GM13977 (cell line): ENCODE data around the gene TRIM2.

Source experiments
- DNase-seq: peaks from one replicate; pipeline ENCODE4 v3.0.0; 2012; ENCODE audit warnings: low spot score
- CTCF ChIP-seq: IDR thresholded peaks from 2 replicates; pipeline ENCODE4 v1.5.1; 2012; ENCODE audit warnings: mild to moderate bottlenecking, control low read depth; ENCODE audit not compliant: insufficient read depth; ENCODE audit errors: extremely low read depth, missing control alignments
- in situ Hi-C: fragments of 300-500 bp; cut with MboI; formaldehyde crosslinking; loops from one replicate; pipeline ENCODE4 v1.12.0; 2022; ENCODE audit warnings: low sequenced_read_pairs, low pct_unique_long_range_greater_than_20kb, mixed read lengths, inconsistent platforms; ENCODE audit not compliant: unreplicated experiment

TRIM2 gene

GRCh38 chr4:153204728-153205648 is 745 bp downstream of the TRIM2 start:
- TF ChIP-seq CTCF = no peak
- in situ Hi-C loops = no loop called here
- DNase-seq = no peak

- in situ Hi-C loops = no loop called here
- no peak for TF ChIP-seq CTCF
These were observed 1.5 kb downstream of the TRIM2 start for GRCh38 chr4:153205757-153206156.

GRCh38 chr4:153206534-153206933 is 2.3 kb downstream of the TRIM2 start:
- in situ Hi-C loops = no loop called here
- no peak for DNase-seq
- no peak for TF ChIP-seq CTCF

More at GRCh38 chr4:153205757-153206156, 1.5 kb downstream of the TRIM2 start:
- DNase-seq = no peak

GRCh38 chr4:153207027-153207426 is 2.8 kb downstream of the TRIM2 start:
- in situ Hi-C loops = no loop called here
- no peak for DNase-seq
- TF ChIP-seq CTCF = no peak

GRCh38 chr4:153207567-153207966 is 3.3 kb downstream of the TRIM2 start:
- in situ Hi-C loops = no loop called here
- no peak for DNase-seq
- peak; percentile 13 for TF ChIP-seq CTCF

- DNase-seq = no peak
These were observed 5.2 kb downstream of the TRIM2 start for GRCh38 chr4:153209410-153209809.

More at GRCh38 chr4:153209410-153209809, 5.2 kb downstream of the TRIM2 start:
- in situ Hi-C loops = no loop called here
- TF ChIP-seq CTCF = no peak
